ENCODE data around the gene ASCL4. TPM values are rescaled to one million over a fixed set of nuclear protein-coding genes. Genes with fewer than 3 reads are reported as not detected.

Gene ASCL4
- total RNA-seq, 1 donor from 2014 or later: not detected

GRCh38 chr12:107734139-107734538 lies 40.4 kb upstream of the ASCL4 start:
- Mint-ChIP-seq H3K9me3 (no peaks in the 10 kb centered on the region), H3K27me3 (no peaks in the 10 kb centered on the region), H3K36me3 (peaks cover 28% of the 10 kb centered on the region), H3K27ac (no peak overlapping the region), H3K4me3 (no peak overlapping the region), H3K4me1 (ENCODE audit: unreplicated experiment) (no peaks in the 10 kb centered on the region)
- no peak for DNase-seq (ENCODE audit: extremely low spot score, unreplicated experiment)
- TF ChIP-seq CTCF (conservative IDR thresholded peaks at IDR 0.05): no peak

GRCh38 chr12:107735763-107736162 lies 38.7 kb upstream of the ASCL4 start:
- H3K4me1 Mint-ChIP-seq (ENCODE audit: unreplicated experiment): no peaks in the 10 kb centered on the region
- H3K36me3 Mint-ChIP-seq: peaks cover 33% of the 10 kb centered on the region
- H3K27me3 Mint-ChIP-seq: no peaks in the 10 kb centered on the region
- no peak for TF ChIP-seq CTCF (conservative IDR thresholded peaks at IDR 0.05)
- no peak overlapping the region for H3K27ac Mint-ChIP-seq
- H3K9me3 Mint-ChIP-seq: no peaks in the 10 kb centered on the region
- H3K4me3 Mint-ChIP-seq: no peak overlapping the region
- DNase-seq (ENCODE audit: extremely low spot score, unreplicated experiment): no peak

GRCh38 chr12:107736914-107737313 lies 37.6 kb upstream of the ASCL4 start:
- Mint-ChIP-seq H3K4me1 (ENCODE audit: unreplicated experiment) (no peaks in the 10 kb centered on the region), H3K27ac (no peak overlapping the region), H3K4me3 (no peak overlapping the region), H3K36me3 (peaks cover 40% of the 10 kb centered on the region), H3K27me3 (no peaks in the 10 kb centered on the region), H3K9me3 (no peaks in the 10 kb centered on the region)
- no peak for TF ChIP-seq CTCF (conservative IDR thresholded peaks at IDR 0.05)
- DNase-seq (ENCODE audit: extremely low spot score, unreplicated experiment): no peak

- H3K9me3 Mint-ChIP-seq: no peaks in the 10 kb centered on the region
- no peak for DNase-seq (ENCODE audit: extremely low spot score, unreplicated experiment)
- H3K4me1 Mint-ChIP-seq (ENCODE audit: unreplicated experiment): no peaks in the 10 kb centered on the region
- H3K36me3 Mint-ChIP-seq: peaks cover 25% of the 10 kb centered on the region
- no peak overlapping the region for H3K27ac Mint-ChIP-seq
- H3K27me3 Mint-ChIP-seq: no peaks in the 10 kb centered on the region
- TF ChIP-seq CTCF (conservative IDR thresholded peaks at IDR 0.05): no peak
- no peak overlapping the region for H3K4me3 Mint-ChIP-seq
These were observed 26.0 kb upstream of the ASCL4 start for GRCh38 chr12:107748472-107748871.

- Mint-ChIP-seq H3K27ac (no peak overlapping the region), H3K4me1 (ENCODE audit: unreplicated experiment) (no peaks in the 10 kb centered on the region), H3K4me3 (no peak overlapping the region), H3K36me3 (peaks cover 29% of the 10 kb centered on the region), H3K27me3 (no peaks in the 10 kb centered on the region), H3K9me3 (no peaks in the 10 kb centered on the region)
- no peak for TF ChIP-seq CTCF (conservative IDR thresholded peaks at IDR 0.05)
- DNase-seq (ENCODE audit: extremely low spot score, unreplicated experiment): no peak
These were observed 25.4 kb upstream of the ASCL4 start for GRCh38 chr12:107749083-107749482.

- Mint-ChIP-seq H3K27ac (peak overlapping the region; percentile 94), H3K27me3 (no peaks in the 10 kb centered on the region), H3K4me1 (ENCODE audit: unreplicated experiment) (peaks cover 14% of the 10 kb centered on the region), H3K9me3 (no peaks in the 10 kb centered on the region), H3K36me3 (peaks cover 5% of the 10 kb centered on the region), H3K4me3 (peak overlapping the region; percentile 91)
- no peak for DNase-seq (ENCODE audit: extremely low spot score, unreplicated experiment)
- TF ChIP-seq CTCF (conservative IDR thresholded peaks at IDR 0.05): no peak
These were observed 15.1 kb upstream of the ASCL4 start for GRCh38 chr12:107759410-107759809.
